Sigmoid colon (tissue), 4 donors: ENCODE measurements around the gene PLPP2.

Source experiments
- CTCF ChIP-seq, 4 experiments: fragments of 450-650 bp in 3 of 4; fragments of 200-600 bp in 1 of 4; IDR thresholded peaks; one replicate each; pipeline ENCODE4 v1.5.1; 2016 to 2019; ENCODE audit warnings: antibody characterized with exemption in 4 of 4, mild to moderate bottlenecking in 3 of 4, moderate library complexity in 2 of 4
- EP300 ChIP-seq, 4 donors: sonication (generic); formaldehyde crosslinking; IDR thresholded peaks; one replicate each; pipeline ENCODE4 v1.6.1; 2017; ENCODE audit warnings: antibody characterized with exemption in 4 of 4
- POLR2AphosphoS5 ChIP-seq, 4 donors: sonication (generic); formaldehyde crosslinking; IDR thresholded peaks; one replicate each; pipeline ENCODE4 v1.6.1; 2017; ENCODE audit warnings: antibody characterized with exemption in 4 of 4

DNA sequence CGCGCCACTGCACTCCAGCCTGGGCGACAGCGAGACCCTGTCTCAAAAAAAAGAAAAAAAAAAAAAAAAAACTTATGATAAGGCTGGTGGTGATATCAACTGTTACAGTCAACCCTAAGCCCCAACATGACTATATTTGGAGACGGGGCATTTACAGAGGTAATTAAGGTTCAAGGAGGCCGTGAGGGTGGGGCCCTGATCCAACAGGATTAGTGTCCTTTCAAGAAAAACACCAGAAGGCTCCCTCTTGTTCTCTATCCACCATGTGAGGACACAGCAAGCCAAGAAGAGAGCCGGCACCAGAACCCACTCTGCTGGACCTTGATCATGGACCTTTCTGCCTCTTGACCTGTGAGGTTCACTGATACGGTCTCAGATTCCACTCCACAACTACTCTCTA is 39.3 kb upstream of the PLPP2 start:
- TF ChIP-seq CTCF (IDR thresholded peaks at IDR 0.05) = no peak
- TF ChIP-seq POLR2AphosphoS5 (IDR thresholded peaks at IDR 0.05) = no peak
- no peak for TF ChIP-seq EP300 (IDR thresholded peaks at IDR 0.05)
